ENCODE results near the gene ACTRT1.

Gene ACTRT1

DNA sequence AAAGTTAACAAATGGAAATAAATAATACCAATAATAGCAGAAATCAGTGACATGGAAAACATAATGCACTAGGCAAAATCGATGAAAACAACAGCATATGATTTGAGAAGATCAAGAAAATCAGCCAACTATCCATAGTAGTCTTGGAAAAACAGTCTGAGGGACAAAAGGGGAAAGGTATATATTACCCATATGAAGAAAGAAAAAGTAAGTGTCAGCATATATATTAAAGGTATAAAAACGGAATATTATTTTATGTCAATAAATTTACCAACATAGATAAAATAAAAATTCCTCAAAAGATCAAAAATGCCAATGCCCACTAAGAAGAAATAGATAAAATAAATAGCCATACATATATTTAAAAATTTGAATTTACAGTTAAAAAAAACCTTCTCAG is 33.0 kb downstream of the ACTRT1 start:
- no peak for DNase-seq (ENCODE audit: extremely low read depth, low read depth)
- TF ChIP-seq, protein P1, sequence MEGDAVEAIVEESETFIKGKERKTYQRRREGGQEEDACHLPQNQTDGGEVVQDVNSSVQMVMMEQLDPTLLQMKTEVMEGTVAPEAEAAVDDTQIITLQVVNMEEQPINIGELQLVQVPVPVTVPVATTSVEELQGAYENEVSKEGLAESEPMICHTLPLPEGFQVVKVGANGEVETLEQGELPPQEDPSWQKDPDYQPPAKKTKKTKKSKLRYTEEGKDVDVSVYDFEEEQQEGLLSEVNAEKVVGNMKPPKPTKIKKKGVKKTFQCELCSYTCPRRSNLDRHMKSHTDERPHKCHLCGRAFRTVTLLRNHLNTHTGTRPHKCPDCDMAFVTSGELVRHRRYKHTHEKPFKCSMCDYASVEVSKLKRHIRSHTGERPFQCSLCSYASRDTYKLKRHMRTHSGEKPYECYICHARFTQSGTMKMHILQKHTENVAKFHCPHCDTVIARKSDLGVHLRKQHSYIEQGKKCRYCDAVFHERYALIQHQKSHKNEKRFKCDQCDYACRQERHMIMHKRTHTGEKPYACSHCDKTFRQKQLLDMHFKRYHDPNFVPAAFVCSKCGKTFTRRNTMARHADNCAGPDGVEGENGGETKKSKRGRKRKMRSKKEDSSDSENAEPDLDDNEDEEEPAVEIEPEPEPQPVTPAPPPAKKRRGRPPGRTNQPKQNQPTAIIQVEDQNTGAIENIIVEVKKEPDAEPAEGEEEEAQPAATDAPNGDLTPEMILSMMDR (IDR thresholded peaks at IDR 0.05; ENCODE audit: low read depth, low read length, missing control alignments), result no peak
- H3K4me3 ChIP-seq (replicated peaks; ENCODE audit: low read depth, low read length), result no peak overlapping the region

DNA sequence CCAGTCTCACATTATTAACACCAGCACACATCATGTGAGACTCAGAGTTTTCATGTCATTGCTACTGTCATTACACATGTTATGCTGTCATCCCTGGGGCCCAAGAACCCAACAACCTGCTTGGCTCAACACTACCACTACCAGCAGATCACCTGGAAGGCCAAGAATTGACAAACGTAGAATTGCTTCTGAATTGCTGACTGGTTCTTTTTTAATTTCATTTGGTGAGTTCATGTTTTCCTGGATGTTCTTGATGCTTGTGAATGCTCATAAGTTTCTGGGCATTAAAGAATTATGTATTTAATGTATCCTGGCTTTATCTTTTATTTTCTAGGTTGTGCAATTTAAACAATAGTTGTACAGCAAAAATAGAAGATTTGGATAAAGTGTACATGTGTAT is 40.2 kb downstream of the ACTRT1 start:
- no peak for DNase-seq (ENCODE audit: extremely low read depth, low read depth)
- TF ChIP-seq, protein P1 (IDR thresholded peaks at IDR 0.05; ENCODE audit: low read depth, low read length, missing control alignments), result no peak
- H3K4me3 ChIP-seq (replicated peaks; ENCODE audit: low read depth, low read length), result no peak overlapping the region

DNA sequence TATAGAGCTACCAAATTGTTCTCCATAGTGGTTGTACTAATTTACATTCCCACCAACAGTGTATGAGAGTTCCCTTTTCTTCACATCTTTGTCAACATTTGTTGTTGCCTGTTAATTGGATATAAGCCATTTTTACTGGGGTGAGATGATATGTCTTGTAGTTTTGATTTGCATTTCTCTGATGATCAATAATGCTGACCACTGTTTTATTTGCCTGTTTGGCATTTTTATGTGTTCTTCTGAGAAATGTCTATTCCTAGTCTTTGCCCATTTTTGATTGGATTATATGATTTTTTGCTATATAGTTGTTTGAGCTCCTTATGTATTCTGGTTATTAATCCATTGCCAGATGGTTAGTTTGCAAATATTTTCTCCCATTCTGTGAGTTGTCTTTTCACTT is 44.3 kb downstream of the ACTRT1 start:
- H3K4me3 ChIP-seq (replicated peaks; ENCODE audit: low read depth, low read length), result no peak overlapping the region
- TF ChIP-seq, protein P1 (IDR thresholded peaks at IDR 0.05; ENCODE audit: low read depth, low read length, missing control alignments), result no peak
- no peak for DNase-seq (ENCODE audit: extremely low read depth, low read depth)
